K562 (cell line): ENCODE results near the gene SNUPN. TPM values are rescaled to one million over a fixed set of nuclear protein-coding genes. Genes with fewer than 3 reads are reported as not detected.
A peak's percentile ranks its signal among the peaks of the same experiment; 100 is the strongest.

Experiments used
- CTCF ChIP-seq, 3 experiments: IDR thresholded peaks in 2 of 3; conservative IDR thresholded peaks in 1 of 3; 2 replicates each; pipeline ENCODE4 v1.5.1; 2011 to 2012; ENCODE audit warnings: low read length in 3 of 3, mild to moderate bottlenecking in 3 of 3, control low read depth in 2 of 3, improper control_type of control experiment in 1 of 3, inconsistent platforms in 1 of 3, low read depth in 1 of 3, mixed read lengths in 1 of 3, moderate library complexity in 1 of 3; ENCODE audit not compliant: insufficient read depth in 2 of 3
- DACH1 ChIP-seq: fragments of 450-650 bp; IDR thresholded peaks from 2 replicates; pipeline ENCODE4 v1.6.1; 2018; ENCODE audit not compliant: partially characterized antibody
- GATA2 ChIP-seq: sonication (generic); formaldehyde crosslinking; IDR thresholded peaks from 2 replicates; pipeline ENCODE4 v1.4.0; 2020; ENCODE audit warnings: mild to moderate bottlenecking, missing genetic modification reagents
- HIVEP1 ChIP-seq: fragments of 250-450 bp; sonication (Bioruptor Pico); IDR thresholded peaks from 2 replicates; pipeline ENCODE4 v1.4.0; 2020; ENCODE audit warnings: mild to moderate bottlenecking
- HNRNPLL ChIP-seq: fragments of 200-400 bp; formaldehyde crosslinking; IDR thresholded peaks from 2 replicates; pipeline ENCODE4 v1.6.1; 2017; ENCODE audit warnings: low read length, low read depth, mild to moderate bottlenecking; ENCODE audit not compliant: poor library complexity, severe bottlenecking
- MYBL2 ChIP-seq, 2 experiments: fragments of 450-650 bp in 1 of 2; sonication (generic) in 1 of 2; formaldehyde crosslinking in 1 of 2; IDR thresholded peaks; 2 replicates each; pipeline versions ENCODE4 v1.6.1 to v1.8.1; 2017 to 2022; ENCODE audit warnings: borderline replicate concordance in 1 of 2, inconsistent platforms in 1 of 2, low read depth in 1 of 2, mild to moderate bottlenecking in 1 of 2, missing genetic modification reagents in 1 of 2, moderate library complexity in 1 of 2
- NFIC ChIP-seq: fragments of 450-650 bp; IDR thresholded peaks from 2 replicates; pipeline ENCODE4 v1.6.1; 2017; ENCODE audit warnings: mild to moderate bottlenecking, inconsistent platforms
- NONO ChIP-seq, 2 experiments: fragments of 200-400 bp in 1 of 2; fragments of 450-650 bp in 1 of 2; formaldehyde crosslinking in 1 of 2; IDR thresholded peaks; 2 replicates each; pipeline ENCODE4 v1.6.1; 2017; ENCODE audit warnings: low read depth in 2 of 2, mild to moderate bottlenecking in 2 of 2, moderate library complexity in 2 of 2, low read length in 1 of 2
- NR3C1 ChIP-seq: sonication (generic); formaldehyde crosslinking; IDR thresholded peaks from 2 replicates; pipeline ENCODE4 v1.8.1; 2022; ENCODE audit warnings: missing genetic modification reagents
- SIN3A ChIP-seq, 2 experiments: fragments of 150-350 bp in 1 of 2; IDR thresholded peaks; 2 replicates each; pipeline ENCODE4 v1.6.1; 2011 to 2016; ENCODE audit warnings: borderline replicate concordance in 2 of 2, low read depth in 2 of 2, low read length in 2 of 2, mild to moderate bottlenecking in 2 of 2, moderate library complexity in 2 of 2; ENCODE audit not compliant: control insufficient read depth in 1 of 2
- TAL1 ChIP-seq: fragments of 450-650 bp; IDR thresholded peaks from 2 replicates; pipeline ENCODE4 v1.6.1; 2016; ENCODE audit warnings: mild to moderate bottlenecking
- TBP ChIP-seq: optimal IDR thresholded peaks from 2 replicates; pipeline ENCODE3; 2011; ENCODE audit warnings: low read depth, low read length, improper control_type of control experiment
- WHSC1 ChIP-seq: IDR thresholded peaks from one replicate; pipeline ENCODE4 v1.6.1; 2012; ENCODE audit warnings: low read length, control low read depth, inconsistent platforms
- XRCC3 ChIP-seq: fragments of 450-650 bp; IDR thresholded peaks from 2 replicates; pipeline ENCODE4 v1.6.1; 2017; ENCODE audit warnings: mild to moderate bottlenecking, moderate library complexity
- ZNF143 ChIP-seq: sonication (generic); formaldehyde crosslinking; IDR thresholded peaks from 2 replicates; pipeline ENCODE4 v1.9.0; 2022; ENCODE audit warnings: mild to moderate bottlenecking, missing genetic modification reagents
- polyA plus RNA-seq, 8 experiments: library from polyadenylated mRNA; depleted of rRNA in 4 of 8; stranded (reverse) in 5 of 8; unstranded in 3 of 8; fragments of >200 nt; fragmentation: Nextera tagmentation in 2 of 8; fragmentation: Illumina TruSeq in 1 of 8; extraction: Ambion mirVana in 2 of 8; extraction: Trizol in 1 of 8; gene quantifications; 2 replicates each; pipeline versions ENCODE4 v1.2.1 to v1.2.3, GENCODE V29; 2011 to 2014; ENCODE audit warnings: inconsistent platforms in 1 of 8, missing spikeins in 1 of 8
- total RNA-seq, 7 experiments: library from RNA; depleted of rRNA in 6 of 7; stranded (reverse); fragments of >200 nt in 6 of 7; fragmentation: Illumina TruSeq in 2 of 7; extraction: Trizol in 2 of 7; gene quantifications; 2 replicates each; pipeline versions ENCODE4 v1.2.1 to v1.2.3, GENCODE V29; 2011 to 2021; ENCODE audit warnings: low replicate concordance in 1 of 7
- TF ChIP-seq, protein P1 (sequence below), 3 experiments: fragments of 200-800 bp in 1 of 3; sonication (Bioruptor generic) in 1 of 3; sonication (generic) in 1 of 3; formaldehyde crosslinking in 1 of 3; IDR thresholded peaks; 2 replicates each; pipeline versions ENCODE4 v1.6.1 to v1.8.0; 2016 to 2022; ENCODE audit warnings: mild to moderate bottlenecking in 2 of 3, missing compliant biosample characterization in 2 of 3, missing genetic modification characterization in 2 of 3, missing genetic modification reagents in 1 of 3
- TF ChIP-seq, protein P2 (sequence below): fragments of 250-450 bp; sonication (Bioruptor Pico); IDR thresholded peaks from 2 replicates; pipeline ENCODE4 v1.8.0; 2022; ENCODE audit warnings: inconsistent platforms
- TF ChIP-seq, protein P3 (sequence below): fragments of 250-450 bp; sonication (Bioruptor Pico); IDR thresholded peaks from 2 replicates; pipeline ENCODE4 v1.4.0; 2020; ENCODE audit warnings: mild to moderate bottlenecking, moderate library complexity, borderline replicate concordance

Gene SNUPN
- total and polyA plus RNA-seq, 9 of the 15 experiments (the other 6 are each of a cell fraction or from before 2014, with no cell fraction given), result 32.2 to 78.3 (median 40.0) TPM

DNA sequence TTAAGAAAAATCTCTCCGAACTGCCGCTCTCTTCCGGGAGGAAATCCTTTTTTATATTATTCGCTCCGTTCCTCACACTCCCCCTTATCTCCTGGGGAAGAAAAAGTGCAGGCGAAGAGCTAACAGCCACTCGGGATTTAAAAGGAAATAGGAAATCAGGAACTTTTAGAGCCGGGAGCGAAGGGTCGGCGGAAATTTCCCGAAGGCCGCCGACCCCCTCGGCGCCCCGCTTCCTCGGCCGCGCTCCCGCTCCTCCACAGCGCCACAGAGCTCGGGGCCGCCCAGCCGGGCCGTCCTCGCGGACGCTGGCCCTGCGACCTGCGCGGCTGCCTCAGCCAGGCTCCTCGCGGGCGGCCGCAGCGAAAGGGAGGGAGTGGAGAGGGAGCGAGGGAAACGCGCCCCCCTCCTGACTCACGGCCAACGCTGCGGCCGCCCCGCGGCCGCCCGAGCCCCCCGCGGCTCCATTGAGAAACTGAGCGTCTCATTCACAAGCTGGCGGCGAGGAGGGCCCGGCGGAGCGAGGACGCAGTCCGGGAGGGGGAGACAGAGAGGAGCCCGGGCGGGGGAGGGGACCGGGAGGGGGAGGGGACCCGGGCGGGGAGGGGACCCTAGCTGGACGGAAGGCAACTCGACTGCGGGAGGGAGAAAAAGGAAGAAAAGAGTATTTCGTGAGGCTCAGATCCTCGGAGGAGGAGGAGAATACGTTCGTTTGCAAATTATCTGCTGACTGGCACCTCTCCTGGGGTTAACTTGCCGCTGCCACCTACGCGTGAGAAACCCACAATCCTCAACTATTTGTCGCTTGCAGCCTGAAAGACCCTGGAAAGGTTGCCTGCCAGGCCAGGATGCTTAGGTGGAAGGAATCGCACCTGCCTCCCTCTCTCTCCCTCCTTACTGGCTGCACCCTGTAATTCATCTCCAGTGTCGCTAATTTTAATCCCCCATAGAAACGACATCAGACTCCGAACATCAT lies 46.3 kb downstream of the SNUPN start, which contains the start of gene PTPN9 (continued):
- TF ChIP-seq, protein P1, sequence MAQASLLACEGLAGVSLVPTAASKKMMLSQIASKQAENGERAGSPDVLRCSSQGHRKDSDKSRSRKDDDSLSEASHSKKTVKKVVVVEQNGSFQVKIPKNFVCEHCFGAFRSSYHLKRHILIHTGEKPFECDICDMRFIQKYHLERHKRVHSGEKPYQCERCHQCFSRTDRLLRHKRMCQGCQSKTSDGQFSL (CRISPR knock-in tag; IDR thresholded peaks at IDR 0.05), result no peak
- TF ChIP-seq, protein P1 (tag; IDR thresholded peaks at IDR 0.05), result peak in 1 of 2 experiments; percentile 52; a peak in 1 of 4 replicates
- TF ChIP-seq, protein P2, sequence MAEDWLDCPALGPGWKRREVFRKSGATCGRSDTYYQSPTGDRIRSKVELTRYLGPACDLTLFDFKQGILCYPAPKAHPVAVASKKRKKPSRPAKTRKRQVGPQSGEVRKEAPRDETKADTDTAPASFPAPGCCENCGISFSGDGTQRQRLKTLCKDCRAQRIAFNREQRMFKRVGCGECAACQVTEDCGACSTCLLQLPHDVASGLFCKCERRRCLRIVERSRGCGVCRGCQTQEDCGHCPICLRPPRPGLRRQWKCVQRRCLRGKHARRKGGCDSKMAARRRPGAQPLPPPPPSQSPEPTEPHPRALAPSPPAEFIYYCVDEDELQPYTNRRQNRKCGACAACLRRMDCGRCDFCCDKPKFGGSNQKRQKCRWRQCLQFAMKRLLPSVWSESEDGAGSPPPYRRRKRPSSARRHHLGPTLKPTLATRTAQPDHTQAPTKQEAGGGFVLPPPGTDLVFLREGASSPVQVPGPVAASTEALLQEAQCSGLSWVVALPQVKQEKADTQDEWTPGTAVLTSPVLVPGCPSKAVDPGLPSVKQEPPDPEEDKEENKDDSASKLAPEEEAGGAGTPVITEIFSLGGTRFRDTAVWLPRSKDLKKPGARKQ (CRISPR knock-in tag), result peak; percentile 71; the same call in 1 of the 2 replicates
- TF ChIP-seq CTCF (IDR thresholded peaks at IDR 0.05 in 2 of 3, conservative IDR thresholded peaks at IDR 0.05 in 1 of 3; ENCODE audit: insufficient read depth in 2 of 3, low read depth in 1 of 3, low read length in 3 of 3) (peak in 2 of 3 experiments; percentile 49 to 54; a peak in 3 of 6 replicates), XRCC3 (no peak), NR3C1 (peak; percentile 41; the same call in 1 of the 2 replicates), DACH1 (no peak), ZNF143 (CRISPR knock-in tag) (no peak), NFIC (peak; percentile 37; the same call in 1 of the 2 replicates), TAL1 (no peak), SIN3A (IDR thresholded peaks at IDR 0.05; ENCODE audit: borderline replicate concordance in 2 of 2, control insufficient read depth in 1 of 2, low read depth in 2 of 2, low read length in 2 of 2) (no peak; a peak in 1 of 4 replicates), MYBL2 (IDR thresholded peaks at IDR 0.05; ENCODE audit: low read depth) (no peak), MYBL2 (CRISPR knock-in tag; IDR thresholded peaks at IDR 0.05; ENCODE audit: borderline replicate concordance) (no peak), HNRNPLL (peak; percentile 22), GATA2 (no peak), TBP (peak; percentile 39), WHSC1 (no peak), NONO (IDR thresholded peaks at IDR 0.05; ENCODE audit: low read depth in 2 of 2, low read length in 1 of 2) (peak; percentile 34 to 70; a peak in 2 of 4 replicates), HIVEP1 (CRISPR knock-in tag) (no peak)
- TF ChIP-seq, protein P3, sequence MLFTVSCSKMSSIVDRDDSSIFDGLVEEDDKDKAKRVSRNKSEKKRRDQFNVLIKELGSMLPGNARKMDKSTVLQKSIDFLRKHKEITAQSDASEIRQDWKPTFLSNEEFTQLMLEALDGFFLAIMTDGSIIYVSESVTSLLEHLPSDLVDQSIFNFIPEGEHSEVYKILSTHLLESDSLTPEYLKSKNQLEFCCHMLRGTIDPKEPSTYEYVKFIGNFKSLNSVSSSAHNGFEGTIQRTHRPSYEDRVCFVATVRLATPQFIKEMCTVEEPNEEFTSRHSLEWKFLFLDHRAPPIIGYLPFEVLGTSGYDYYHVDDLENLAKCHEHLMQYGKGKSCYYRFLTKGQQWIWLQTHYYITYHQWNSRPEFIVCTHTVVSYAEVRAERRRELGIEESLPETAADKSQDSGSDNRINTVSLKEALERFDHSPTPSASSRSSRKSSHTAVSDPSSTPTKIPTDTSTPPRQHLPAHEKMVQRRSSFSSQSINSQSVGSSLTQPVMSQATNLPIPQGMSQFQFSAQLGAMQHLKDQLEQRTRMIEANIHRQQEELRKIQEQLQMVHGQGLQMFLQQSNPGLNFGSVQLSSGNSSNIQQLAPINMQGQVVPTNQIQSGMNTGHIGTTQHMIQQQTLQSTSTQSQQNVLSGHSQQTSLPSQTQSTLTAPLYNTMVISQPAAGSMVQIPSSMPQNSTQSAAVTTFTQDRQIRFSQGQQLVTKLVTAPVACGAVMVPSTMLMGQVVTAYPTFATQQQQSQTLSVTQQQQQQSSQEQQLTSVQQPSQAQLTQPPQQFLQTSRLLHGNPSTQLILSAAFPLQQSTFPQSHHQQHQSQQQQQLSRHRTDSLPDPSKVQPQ, result no peak
